Stomach (tissue), 9 donors: ENCODE results near the gene AGRP. TPM values are rescaled to one million over a fixed set of nuclear protein-coding genes. Genes with fewer than 3 reads are reported as not detected.
A peak's percentile ranks its signal among the peaks of the same experiment; 100 is the strongest.

Experiments
- DNase-seq, 2 donors: peaks; one replicate each; pipeline versions ENCODE4 v3.0.0 to v3.0.0-alpha.2; 2013 to 2019
- H3K27ac ChIP-seq, 5 donors: fragments of 200-600 bp in 4 of 5; sonication (generic) in 4 of 5; one replicate each; pipeline ENCODE4 v1.5.1; 2013 to 2019; ENCODE audit warnings: mild to moderate bottlenecking in 1 of 5, moderate library complexity in 1 of 5
- H3K27me3 ChIP-seq, 3 donors: fragments of 200-600 bp; sonication (generic); one replicate each; pipeline ENCODE4 v1.5.1; 2017 to 2019; ENCODE audit warnings: mixed run types in 1 of 3
- H3K36me3 ChIP-seq, 4 donors: fragments of 200-600 bp; sonication (generic); 1 replicate in 3 of 4; 2 replicates in 1 of 4; pipeline ENCODE4 v1.5.1; 2016 to 2019
- H3K4me1 ChIP-seq, 4 donors: fragments of 200-600 bp; sonication (generic); one replicate each; pipeline ENCODE4 v1.5.1; 2016 to 2019
- H3K4me3 ChIP-seq, 4 donors: fragments of 200-600 bp; sonication (generic) in 3 of 4; one replicate each; pipeline ENCODE4 v1.5.1; 2016 to 2019; ENCODE audit warnings: mild to moderate bottlenecking in 1 of 4
- H3K9me3 ChIP-seq, 4 donors: fragments of 200-600 bp; sonication (generic); one replicate each; pipeline ENCODE4 v1.5.1; 2016 to 2019
- CTCF ChIP-seq, 7 experiments: fragments of 450-650 bp in 4 of 7; fragments of 200-600 bp in 3 of 7; sonication (generic) in 3 of 7; IDR thresholded peaks; one replicate each; pipeline ENCODE4 v1.5.1; 2016 to 2019; ENCODE audit warnings: antibody characterized with exemption in 7 of 7, control low read depth in 2 of 7, mild to moderate bottlenecking in 1 of 7
- EP300 ChIP-seq: sonication (generic); formaldehyde crosslinking; IDR thresholded peaks from one replicate; pipeline ENCODE4 v1.6.1; 2017; ENCODE audit warnings: antibody characterized with exemption
- POLR2A ChIP-seq, 4 donors: fragments of 450-650 bp; IDR thresholded peaks; one replicate each; pipeline ENCODE4 v1.6.1; 2016; ENCODE audit warnings: antibody characterized with exemption in 4 of 4, control low read depth in 2 of 4, mild to moderate bottlenecking in 1 of 4, moderate library complexity in 1 of 4
- POLR2AphosphoS5 ChIP-seq, 3 donors: sonication (generic); formaldehyde crosslinking; IDR thresholded peaks; one replicate each; pipeline ENCODE4 v1.6.1; 2016; ENCODE audit warnings: antibody characterized with exemption in 3 of 3
- WGBS, 5 donors: extraction: QIAGEN DNeasy Blood & Tissue Kit in 3 of 5; methylation state at CpG; one replicate each; pipeline versions ENCODE4 v1.1.5 to v1.1.7; 2013 to 2018; 5-methylcytosine and 5-hydroxymethylcytosine counted together
- intact Hi-C: fragments of 100-400 bp; cut with DNase I; formaldehyde crosslinking; loops from one replicate; pipeline ENCODE4 v1.15.1; 2023; ENCODE audit warnings: low total_unique reads
- polyA plus RNA-seq, 3 donors: library from polyadenylated mRNA; stranded (reverse); fragments of 200-250 nt; gene quantifications; one replicate each; pipeline ENCODE4 v1.2.3, GENCODE V29; 2013
- total RNA-seq, 5 donors: library from RNA; depleted of rRNA; stranded (reverse); fragments of >200 nt; gene quantifications; one replicate each; pipeline versions ENCODE4 v1.1.0 to v1.2.3, GENCODE V29; 2014 to 2016
- donor health status: healthy with polysubstance abuse.
- donor health status: Bipolar disorder and iron deficiency.
- donor health status: healthy.

The AGRP gene
- total and polyA plus RNA-seq, 8 donors: not detected

GRCh38 chr16:67441271-67441753 is 42.0 kb downstream of the AGRP start:
- Histone ChIP-seq H3K36me3 (peaks cover 50 to 96% (median 76%) of the 10 kb centered on the region in 4 donors), H3K27ac (peak overlapping the region; percentile 62 to 76 (median 75)), H3K4me1 (peaks cover 40 to 62% (median 58%) of the 10 kb centered on the region in 4 donors), H3K27me3 (no peaks in the 10 kb centered on the region), H3K9me3 (no peaks in the 10 kb centered on the region), H3K4me3 (no peak overlapping the region)
- WGBS, 5 donors: 29 to 72% (median 32%) methylated on average over 8 to 17 of the region's 17 CpGs
- intact Hi-C loops: no loop called here
- peak; percentile 95 to 98 for DNase-seq
- TF ChIP-seq EP300 (no peak), CTCF (IDR thresholded peaks at IDR 0.05) (no peak), POLR2A (IDR thresholded peaks at IDR 0.05) (no peak), POLR2AphosphoS5 (IDR thresholded peaks at IDR 0.05) (peak in 2 of 3 donors; percentile 60 to 91)

- TF ChIP-seq POLR2A (IDR thresholded peaks at IDR 0.05) (no peak), POLR2AphosphoS5 (IDR thresholded peaks at IDR 0.05) (no peak), CTCF (IDR thresholded peaks at IDR 0.05) (no peak), EP300 (no peak)
- DNase-seq: no peak
- Histone ChIP-seq H3K9me3 (no peaks in the 10 kb centered on the region), H3K27me3 (no peaks in the 10 kb centered on the region), H3K4me1 (peaks cover 25 to 38% (median 35%) of the 10 kb centered on the region in 4 donors), H3K4me3 (no peak overlapping the region), H3K36me3 (peaks cover 44 to 84% (median 71%) of the 10 kb centered on the region in 4 donors), H3K27ac (no peak overlapping the region)
- 92 to 95% (median 93%) methylated on average over 11 to 19 of the region's 19 CpGs for WGBS, 5 donors
- intact Hi-C loops: no loop called here
Measured at GRCh38 chr16:67438824-67439393, 44.4 kb downstream of the AGRP start.

- no peak overlapping the region for H3K27ac ChIP-seq
- H3K4me1 ChIP-seq: peaks cover 20 to 31% (median 28%) of the 10 kb centered on the region in 4 donors
- H3K4me3 ChIP-seq: no peak overlapping the region
- no peak for TF ChIP-seq EP300
- no peak for TF ChIP-seq POLR2A (IDR thresholded peaks at IDR 0.05)
- TF ChIP-seq POLR2AphosphoS5 (IDR thresholded peaks at IDR 0.05): no peak
- TF ChIP-seq CTCF (IDR thresholded peaks at IDR 0.05): no peak
- no peaks in the 10 kb centered on the region for H3K27me3 ChIP-seq
- 92 to 98% (median 94%) methylated on average over 18 to 20 of the region's 20 CpGs for WGBS, 5 donors
- peaks cover 39 to 78% (median 65%) of the 10 kb centered on the region in 4 donors for H3K36me3 ChIP-seq
- intact Hi-C loops: no loop called here
- no peak for DNase-seq
- H3K9me3 ChIP-seq: no peaks in the 10 kb centered on the region
Measured at GRCh38 chr16:67438098-67438791, 45.1 kb downstream of the AGRP start.

- peaks cover 39 to 70% (median 58%) of the 10 kb centered on the region in 4 donors for H3K36me3 ChIP-seq
- no peaks in the 10 kb centered on the region for H3K9me3 ChIP-seq
- DNase-seq: no peak
- 76 to 93% (median 81%) methylated on average over 4 of the region's 4 CpGs for WGBS, 5 donors
- intact Hi-C loops: no loop called here
- H3K27me3 ChIP-seq: no peaks in the 10 kb centered on the region
- H3K4me3 ChIP-seq: no peak overlapping the region
- no peak overlapping the region for H3K27ac ChIP-seq
- no peak for TF ChIP-seq POLR2A (IDR thresholded peaks at IDR 0.05)
- no peak for TF ChIP-seq CTCF (IDR thresholded peaks at IDR 0.05)
- TF ChIP-seq EP300: no peak
- TF ChIP-seq POLR2AphosphoS5 (IDR thresholded peaks at IDR 0.05): no peak
- peaks cover 19 to 25% (median 23%) of the 10 kb centered on the region in 4 donors for H3K4me1 ChIP-seq
Measured at GRCh38 chr16:67437513-67437912, 45.8 kb downstream of the AGRP start.
